ENCODE measurements around the gene KRT34.

DNA sequence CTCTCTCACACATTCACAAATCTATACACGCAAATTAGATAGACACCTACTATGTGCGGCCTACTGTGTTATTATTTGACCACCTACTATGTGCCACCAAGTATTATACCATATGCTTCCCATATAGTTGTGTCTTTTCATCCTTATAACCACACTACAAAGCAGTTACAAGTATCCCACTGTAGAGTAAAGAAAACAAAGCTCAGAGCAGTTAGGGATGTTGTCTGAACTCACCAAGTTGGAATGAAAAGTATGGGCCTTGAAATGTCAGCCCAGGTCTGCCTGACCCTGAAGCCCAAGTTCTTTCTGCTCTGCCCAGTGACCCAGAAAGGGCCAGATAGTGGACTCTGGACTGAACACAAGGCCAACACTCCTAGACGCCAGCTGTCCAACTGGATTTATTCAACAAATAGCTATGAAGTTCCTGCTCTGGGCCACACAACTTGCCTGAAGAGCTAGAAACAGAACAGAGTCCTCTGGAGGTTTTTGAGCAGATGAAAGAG is 33.8 kb upstream of the KRT34 start:
- TF ChIP-seq EZH2 (IDR thresholded peaks at IDR 0.05; ENCODE audit: low read depth, unreplicated experiment) (no peak), POLR2AphosphoS5 (IDR thresholded peaks at IDR 0.05; ENCODE audit: low read depth) (no peak), EZH2phosphoT487 (IDR thresholded peaks at IDR 0.05; ENCODE audit: unreplicated experiment) (no peak)
- TF ChIP-seq, protein P1, sequence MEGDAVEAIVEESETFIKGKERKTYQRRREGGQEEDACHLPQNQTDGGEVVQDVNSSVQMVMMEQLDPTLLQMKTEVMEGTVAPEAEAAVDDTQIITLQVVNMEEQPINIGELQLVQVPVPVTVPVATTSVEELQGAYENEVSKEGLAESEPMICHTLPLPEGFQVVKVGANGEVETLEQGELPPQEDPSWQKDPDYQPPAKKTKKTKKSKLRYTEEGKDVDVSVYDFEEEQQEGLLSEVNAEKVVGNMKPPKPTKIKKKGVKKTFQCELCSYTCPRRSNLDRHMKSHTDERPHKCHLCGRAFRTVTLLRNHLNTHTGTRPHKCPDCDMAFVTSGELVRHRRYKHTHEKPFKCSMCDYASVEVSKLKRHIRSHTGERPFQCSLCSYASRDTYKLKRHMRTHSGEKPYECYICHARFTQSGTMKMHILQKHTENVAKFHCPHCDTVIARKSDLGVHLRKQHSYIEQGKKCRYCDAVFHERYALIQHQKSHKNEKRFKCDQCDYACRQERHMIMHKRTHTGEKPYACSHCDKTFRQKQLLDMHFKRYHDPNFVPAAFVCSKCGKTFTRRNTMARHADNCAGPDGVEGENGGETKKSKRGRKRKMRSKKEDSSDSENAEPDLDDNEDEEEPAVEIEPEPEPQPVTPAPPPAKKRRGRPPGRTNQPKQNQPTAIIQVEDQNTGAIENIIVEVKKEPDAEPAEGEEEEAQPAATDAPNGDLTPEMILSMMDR (conservative IDR thresholded peaks at IDR 0.05; ENCODE audit: low read depth in 2 of 2), result no peak
- TF ChIP-seq, protein P2, sequence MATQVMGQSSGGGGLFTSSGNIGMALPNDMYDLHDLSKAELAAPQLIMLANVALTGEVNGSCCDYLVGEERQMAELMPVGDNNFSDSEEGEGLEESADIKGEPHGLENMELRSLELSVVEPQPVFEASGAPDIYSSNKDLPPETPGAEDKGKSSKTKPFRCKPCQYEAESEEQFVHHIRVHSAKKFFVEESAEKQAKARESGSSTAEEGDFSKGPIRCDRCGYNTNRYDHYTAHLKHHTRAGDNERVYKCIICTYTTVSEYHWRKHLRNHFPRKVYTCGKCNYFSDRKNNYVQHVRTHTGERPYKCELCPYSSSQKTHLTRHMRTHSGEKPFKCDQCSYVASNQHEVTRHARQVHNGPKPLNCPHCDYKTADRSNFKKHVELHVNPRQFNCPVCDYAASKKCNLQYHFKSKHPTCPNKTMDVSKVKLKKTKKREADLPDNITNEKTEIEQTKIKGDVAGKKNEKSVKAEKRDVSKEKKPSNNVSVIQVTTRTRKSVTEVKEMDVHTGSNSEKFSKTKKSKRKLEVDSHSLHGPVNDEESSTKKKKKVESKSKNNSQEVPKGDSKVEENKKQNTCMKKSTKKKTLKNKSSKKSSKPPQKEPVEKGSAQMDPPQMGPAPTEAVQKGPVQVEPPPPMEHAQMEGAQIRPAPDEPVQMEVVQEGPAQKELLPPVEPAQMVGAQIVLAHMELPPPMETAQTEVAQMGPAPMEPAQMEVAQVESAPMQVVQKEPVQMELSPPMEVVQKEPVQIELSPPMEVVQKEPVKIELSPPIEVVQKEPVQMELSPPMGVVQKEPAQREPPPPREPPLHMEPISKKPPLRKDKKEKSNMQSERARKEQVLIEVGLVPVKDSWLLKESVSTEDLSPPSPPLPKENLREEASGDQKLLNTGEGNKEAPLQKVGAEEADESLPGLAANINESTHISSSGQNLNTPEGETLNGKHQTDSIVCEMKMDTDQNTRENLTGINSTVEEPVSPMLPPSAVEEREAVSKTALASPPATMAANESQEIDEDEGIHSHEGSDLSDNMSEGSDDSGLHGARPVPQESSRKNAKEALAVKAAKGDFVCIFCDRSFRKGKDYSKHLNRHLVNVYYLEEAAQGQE (IDR thresholded peaks at IDR 0.05; ENCODE audit: unreplicated experiment), result no peak
- TF ChIP-seq, protein P3, sequence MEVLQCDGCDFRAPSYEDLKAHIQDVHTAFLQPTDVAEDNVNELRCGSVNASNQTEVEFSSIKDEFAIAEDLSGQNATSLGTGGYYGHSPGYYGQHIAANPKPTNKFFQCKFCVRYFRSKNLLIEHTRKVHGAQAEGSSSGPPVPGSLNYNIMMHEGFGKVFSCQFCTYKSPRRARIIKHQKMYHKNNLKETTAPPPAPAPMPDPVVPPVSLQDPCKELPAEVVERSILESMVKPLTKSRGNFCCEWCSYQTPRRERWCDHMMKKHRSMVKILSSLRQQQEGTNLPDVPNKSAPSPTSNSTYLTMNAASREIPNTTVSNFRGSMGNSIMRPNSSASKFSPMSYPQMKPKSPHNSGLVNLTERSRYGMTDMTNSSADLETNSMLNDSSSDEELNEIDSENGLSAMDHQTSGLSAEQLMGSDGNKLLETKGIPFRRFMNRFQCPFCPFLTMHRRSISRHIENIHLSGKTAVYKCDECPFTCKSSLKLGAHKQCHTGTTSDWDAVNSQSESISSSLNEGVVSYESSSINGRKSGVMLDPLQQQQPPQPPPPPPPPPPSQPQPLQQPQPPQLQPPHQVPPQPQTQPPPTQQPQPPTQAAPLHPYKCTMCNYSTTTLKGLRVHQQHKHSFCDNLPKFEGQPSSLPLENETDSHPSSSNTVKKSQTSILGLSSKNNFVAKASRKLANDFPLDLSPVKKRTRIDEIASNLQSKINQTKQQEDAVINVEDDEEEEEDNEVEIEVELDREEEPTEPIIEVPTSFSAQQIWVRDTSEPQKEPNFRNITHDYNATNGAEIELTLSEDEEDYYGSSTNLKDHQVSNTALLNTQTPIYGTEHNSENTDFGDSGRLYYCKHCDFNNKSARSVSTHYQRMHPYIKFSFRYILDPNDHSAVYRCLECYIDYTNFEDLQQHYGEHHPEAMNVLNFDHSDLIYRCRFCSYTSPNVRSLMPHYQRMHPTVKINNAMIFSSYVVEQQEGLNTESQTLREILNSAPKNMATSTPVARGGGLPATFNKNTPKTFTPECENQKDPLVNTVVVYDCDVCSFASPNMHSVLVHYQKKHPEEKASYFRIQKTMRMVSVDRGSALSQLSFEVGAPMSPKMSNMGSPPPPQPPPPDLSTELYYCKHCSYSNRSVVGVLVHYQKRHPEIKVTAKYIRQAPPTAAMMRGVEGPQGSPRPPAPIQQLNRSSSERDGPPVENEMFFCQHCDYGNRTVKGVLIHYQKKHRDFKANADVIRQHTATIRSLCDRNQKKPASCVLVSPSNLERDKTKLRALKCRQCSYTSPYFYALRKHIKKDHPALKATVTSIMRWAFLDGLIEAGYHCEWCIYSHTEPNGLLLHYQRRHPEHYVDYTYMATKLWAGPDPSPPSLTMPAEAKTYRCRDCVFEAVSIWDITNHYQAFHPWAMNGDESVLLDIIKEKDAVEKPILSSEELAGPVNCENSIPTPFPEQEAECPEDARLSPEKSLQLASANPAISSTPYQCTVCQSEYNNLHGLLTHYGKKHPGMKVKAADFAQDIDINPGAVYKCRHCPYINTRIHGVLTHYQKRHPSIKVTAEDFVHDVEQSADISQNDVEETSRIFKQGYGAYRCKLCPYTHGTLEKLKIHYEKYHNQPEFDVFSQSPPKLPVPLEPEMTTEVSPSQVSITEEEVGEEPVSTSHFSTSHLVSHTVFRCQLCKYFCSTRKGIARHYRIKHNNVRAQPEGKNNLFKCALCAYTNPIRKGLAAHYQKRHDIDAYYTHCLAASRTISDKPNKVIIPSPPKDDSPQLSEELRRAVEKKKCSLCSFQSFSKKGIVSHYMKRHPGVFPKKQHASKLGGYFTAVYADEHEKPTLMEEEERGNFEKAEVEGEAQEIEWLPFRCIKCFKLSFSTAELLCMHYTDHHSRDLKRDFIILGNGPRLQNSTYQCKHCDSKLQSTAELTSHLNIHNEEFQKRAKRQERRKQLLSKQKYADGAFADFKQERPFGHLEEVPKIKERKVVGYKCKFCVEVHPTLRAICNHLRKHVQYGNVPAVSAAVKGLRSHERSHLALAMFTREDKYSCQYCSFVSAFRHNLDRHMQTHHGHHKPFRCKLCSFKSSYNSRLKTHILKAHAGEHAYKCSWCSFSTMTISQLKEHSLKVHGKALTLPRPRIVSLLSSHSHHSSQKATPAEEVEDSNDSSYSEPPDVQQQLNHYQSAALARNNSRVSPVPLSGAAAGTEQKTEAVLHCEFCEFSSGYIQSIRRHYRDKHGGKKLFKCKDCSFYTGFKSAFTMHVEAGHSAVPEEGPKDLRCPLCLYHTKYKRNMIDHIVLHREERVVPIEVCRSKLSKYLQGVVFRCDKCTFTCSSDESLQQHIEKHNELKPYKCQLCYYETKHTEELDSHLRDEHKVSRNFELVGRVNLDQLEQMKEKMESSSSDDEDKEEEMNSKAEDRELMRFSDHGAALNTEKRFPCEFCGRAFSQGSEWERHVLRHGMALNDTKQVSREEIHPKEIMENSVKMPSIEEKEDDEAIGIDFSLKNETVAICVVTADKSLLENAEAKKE (CRISPR knock-in tag; IDR thresholded peaks at IDR 0.05), result no peak
